Right cardiac atrium (tissue), 5 donors: Measurements from ENCODE around the gene RCOR1. TPM values are rescaled to one million over a fixed set of nuclear protein-coding genes. Genes with fewer than 3 reads are reported as not detected.

ENCODE experiments used
- ATAC-seq, 2 donors: fragments of 200-7000 bp; cut with Tn5 transposase; one replicate each; pipeline versions ENCODE4 v1.8.0 to v1.9.1; 2020; ENCODE audit warnings: moderate library complexity in 2 of 2, mild to moderate bottlenecking in 1 of 2
- DNase-seq, 3 donors: peaks; one replicate each; pipeline ENCODE4 v3.0.0-alpha.2; 2020
- H3K27ac ChIP-seq: one replicate; pipeline ENCODE4 v1.5.1; 2013; ENCODE audit warnings: mild to moderate bottlenecking, low read length, control low read depth, moderate library complexity
- H3K27me3 ChIP-seq: one replicate; pipeline ENCODE4 v1.6.1; 2013; ENCODE audit not compliant: control insufficient read depth, insufficient read depth
- H3K4me1 ChIP-seq: one replicate; pipeline ENCODE4 v1.6.1; 2013; ENCODE audit warnings: low read length; ENCODE audit not compliant: control insufficient read depth, insufficient read depth
- H3K4me3 ChIP-seq: one replicate; pipeline ENCODE4 v1.5.1; 2013; ENCODE audit warnings: low read length, control low read depth
- H3K9me3 ChIP-seq: one replicate; pipeline ENCODE4 v1.6.1; 2013; ENCODE audit warnings: low read length; ENCODE audit not compliant: control insufficient read depth
- WGBS: extraction: QIAGEN DNeasy Blood & Tissue Kit; methylation state at CpG from one replicate; pipeline ENCODE4 v1.1.7; 2013; 5-methylcytosine and 5-hydroxymethylcytosine counted together
- intact Hi-C, 4 donors: fragments of 100-400 bp; cut with DNase I; formaldehyde crosslinking; loops; one replicate each; pipeline versions ENCODE4 v1.11.0 to v1.14.0; 2022 to 2023
- polyA plus RNA-seq: library from polyadenylated mRNA; stranded (reverse); fragments of 200-250 nt; gene quantifications from one replicate; pipeline ENCODE4 v1.2.3, GENCODE V29; 2013
- total RNA-seq, 4 donors: library from RNA; stranded (reverse); fragmentation: NEBNext Ultra II Directional; extraction: Animal tissue kit (Norgen Biotek cat#: 25700); gene quantifications; one replicate each; pipeline ENCODE4 v1.2.1, GENCODE V29; 2021
- donor health status: healthy with polysubstance abuse.
- donor health status: DM: no; HTN: yes; CAD: no.
- donor health status: DM: no; HTN: no; CAD: no.
- donor health status: DM: no; HTN: yes; CAD: no; lungs with severe emphysema.
- donor health status: DM: yes; HTN: yes; CAD: no.

RCOR1 gene
- total and polyA plus RNA-seq, 5 donors: 4.4 to 14.4 (median 13.0) TPM

DNA sequence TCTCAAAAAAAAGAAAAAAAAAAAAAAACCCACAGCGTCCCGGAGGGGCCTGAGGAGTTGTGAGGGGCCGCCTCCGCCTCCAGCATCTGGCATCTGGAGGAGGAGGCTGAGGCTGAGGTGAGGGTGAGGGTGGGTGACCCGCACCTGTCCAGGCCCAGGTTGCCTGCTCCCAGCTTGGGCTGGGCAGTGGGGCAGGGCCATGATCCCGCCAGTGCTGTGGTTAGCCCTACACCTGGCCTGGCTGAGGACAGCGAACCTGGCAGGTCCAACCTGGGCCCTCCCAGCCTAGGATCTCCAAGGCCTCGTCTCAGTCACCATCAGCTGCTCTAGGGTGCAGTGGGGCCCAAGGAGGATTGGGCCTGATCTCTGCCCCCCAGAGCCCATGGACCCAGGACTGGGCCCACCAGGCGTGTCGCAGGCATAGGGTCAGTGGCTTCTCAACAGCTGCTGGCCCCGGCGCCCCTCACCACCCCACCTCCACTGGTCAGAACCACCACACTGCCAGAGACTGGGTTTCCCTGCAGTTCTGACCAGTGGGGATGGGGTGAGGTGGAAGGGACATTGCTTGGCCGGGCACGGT lies 36.3 kb upstream of the RCOR1 start:
- intact Hi-C loops: no loop called here
- H3K27ac ChIP-seq: no peak overlapping the region
- H3K4me3 ChIP-seq: no peak overlapping the region
- DNase-seq (no peak), ATAC-seq (peak in 1 of 2 donors; percentile 6)
- H3K9me3 ChIP-seq: no peaks in the 10 kb centered on the region
- H3K4me1 ChIP-seq: no peaks in the 10 kb centered on the region
- no peaks in the 10 kb centered on the region for H3K27me3 ChIP-seq
- 97% methylated on average over 14 of the region's 14 CpGs for WGBS

DNA sequence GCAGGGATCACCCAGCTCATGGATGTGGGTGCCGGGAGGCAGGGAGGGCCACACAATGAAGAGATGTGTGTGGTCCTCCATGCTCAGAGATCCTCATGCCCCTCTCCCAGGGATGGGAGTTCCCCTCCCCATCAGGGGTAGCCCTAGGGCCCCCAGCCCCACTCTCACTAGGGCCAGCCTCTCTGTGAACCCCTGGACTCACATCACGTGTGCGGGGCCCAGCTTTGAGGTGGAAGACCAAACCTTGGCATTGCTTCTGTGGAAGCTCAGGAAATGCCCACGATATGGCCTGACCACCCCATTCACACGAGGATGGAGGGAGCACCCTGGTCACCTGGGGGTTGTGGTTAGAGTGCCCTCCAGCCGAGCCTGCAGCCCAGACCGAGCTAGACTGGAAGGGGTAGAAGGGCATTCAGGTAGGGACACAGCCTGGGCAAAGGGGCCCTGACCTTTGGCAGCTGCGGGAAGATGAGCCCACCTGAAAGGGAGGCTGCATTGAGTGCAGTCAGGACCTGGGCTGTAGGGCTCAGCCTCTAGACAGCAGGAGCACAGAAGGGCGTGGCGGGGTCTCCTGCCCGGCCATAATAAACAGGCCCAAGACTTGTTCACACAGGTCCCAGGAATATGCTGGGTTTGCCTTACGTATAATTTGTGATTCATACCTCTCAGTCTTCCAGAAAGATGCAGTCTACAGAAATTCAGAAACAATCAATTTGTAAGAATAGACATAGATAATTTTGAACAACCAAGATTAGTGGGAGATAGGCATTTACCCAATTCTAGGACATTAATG lies 34.8 kb upstream of the RCOR1 start:
- intact Hi-C loops: no loop called here

DNA sequence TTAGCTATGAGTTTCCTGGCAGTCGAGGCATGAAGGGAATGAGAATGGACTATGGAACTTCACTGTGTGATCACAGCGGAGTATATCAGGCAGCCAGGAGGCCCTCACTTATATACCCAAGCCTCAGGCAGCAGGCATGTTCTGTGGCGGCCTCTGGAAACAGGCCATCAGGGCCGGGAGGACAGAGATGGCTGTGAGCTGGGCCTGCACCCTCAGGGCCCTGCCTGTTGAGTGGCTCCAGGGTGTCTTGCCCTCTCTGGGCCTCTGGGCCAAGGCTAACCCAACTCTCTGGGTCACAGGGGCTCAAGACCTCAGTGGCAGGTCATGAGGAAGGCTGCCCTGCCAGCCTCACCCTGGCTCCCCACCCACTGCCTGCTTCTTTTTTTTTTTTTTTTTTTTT lies 33.9 kb upstream of the RCOR1 start:
- ATAC-seq (no peak), DNase-seq (peak in 1 of 3 donors; percentile 3)
- H3K9me3 ChIP-seq: no peaks in the 10 kb centered on the region
- no peak overlapping the region for H3K4me3 ChIP-seq
- no peaks in the 10 kb centered on the region for H3K27me3 ChIP-seq
- WGBS: 76% methylated on average over 4 of the region's 4 CpGs
- intact Hi-C loops: no loop called here
- H3K4me1 ChIP-seq: no peaks in the 10 kb centered on the region
- no peak overlapping the region for H3K27ac ChIP-seq

More for the DNA sequence above, 34.8 kb upstream of the RCOR1 start:
- Histone ChIP-seq H3K9me3 (no peaks in the 10 kb centered on the region), H3K4me3 (no peak overlapping the region), H3K27me3 (no peaks in the 10 kb centered on the region), H3K27ac (no peak overlapping the region), H3K4me1 (no peaks in the 10 kb centered on the region)
- WGBS: 88% methylated on average over 12 of the region's 12 CpGs
- DNase-seq (no peak), ATAC-seq (no peak)

DNA sequence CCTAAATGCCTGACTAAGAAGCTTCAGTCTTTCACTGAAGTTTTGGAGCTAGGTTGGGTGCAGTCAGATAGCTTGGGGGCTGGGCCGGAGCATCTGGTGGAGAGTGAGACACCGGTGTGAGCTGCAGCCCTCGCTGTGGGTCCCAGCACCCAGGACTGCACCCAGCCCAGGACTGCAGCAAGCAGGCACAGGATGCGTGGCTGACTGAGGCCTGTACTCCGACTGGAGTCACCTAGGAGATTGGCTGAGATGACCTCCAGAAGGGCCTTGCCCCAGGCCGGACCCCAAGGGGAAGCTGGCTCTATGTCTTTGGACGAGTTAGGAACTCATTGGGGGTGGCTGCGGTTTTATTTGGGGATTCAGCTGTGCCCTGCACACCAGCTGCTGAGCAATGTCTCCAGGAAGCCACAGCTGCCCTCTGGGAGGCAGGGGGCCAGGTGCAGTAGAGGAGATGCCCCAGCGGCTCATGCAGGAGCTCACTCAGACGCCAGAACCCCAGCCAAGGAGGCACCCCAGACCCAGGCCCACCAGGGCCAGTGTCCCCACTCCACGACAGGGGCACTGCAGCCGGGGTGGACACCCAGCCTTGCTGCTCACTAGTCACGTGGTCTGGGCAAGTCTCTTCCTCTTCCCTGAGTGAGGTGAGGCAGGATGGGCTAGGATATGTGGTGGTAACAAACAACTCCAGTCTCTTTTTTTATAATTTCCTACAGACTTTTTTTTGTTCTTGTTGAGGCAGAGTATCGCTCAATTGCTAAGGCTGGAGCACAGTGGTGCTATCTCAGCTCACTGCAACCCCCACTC lies 31.8 kb upstream of the RCOR1 start:
- DNase-seq: peak in 1 of 3 donors; percentile 48
- ATAC-seq: no peak
- Histone ChIP-seq H3K4me1 (no peaks in the 10 kb centered on the region), H3K27ac (no peak overlapping the region), H3K27me3 (no peaks in the 10 kb centered on the region), H3K4me3 (no peak overlapping the region), H3K9me3 (no peaks in the 10 kb centered on the region)
- 80% methylated on average over 14 of the region's 14 CpGs for WGBS
- intact Hi-C loops: no loop called here

DNA sequence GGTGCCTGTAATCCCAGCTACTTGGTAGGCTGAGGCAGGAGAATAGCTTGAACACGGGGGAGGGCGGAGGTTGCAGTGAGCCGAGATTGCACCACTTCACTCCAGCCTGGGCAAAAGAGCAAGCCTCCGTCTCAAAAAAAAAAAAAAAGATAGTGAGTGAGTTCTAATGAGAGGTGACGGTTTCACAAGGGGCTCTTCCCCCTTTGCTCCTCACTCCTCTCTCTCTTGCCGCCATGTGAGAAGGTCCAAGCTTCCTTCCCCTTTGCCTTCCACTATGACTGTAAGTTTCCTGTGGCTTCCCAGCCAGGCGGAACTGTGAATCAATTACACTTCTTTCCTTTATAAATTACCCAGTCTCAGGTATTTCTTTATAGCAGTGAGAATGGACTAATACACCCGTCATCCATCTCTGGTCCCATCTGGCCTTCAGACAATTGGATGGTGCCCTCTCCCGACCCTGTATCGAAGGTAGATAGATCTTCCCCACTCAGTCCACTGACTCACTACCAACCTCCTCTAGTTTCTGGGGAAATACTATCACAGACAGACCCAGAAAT lies 27.0 kb upstream of the RCOR1 start:
- peak in 1 of 3 donors; percentile 45 for DNase-seq
- WGBS: 69% methylated on average over 10 of the region's 10 CpGs

DNA sequence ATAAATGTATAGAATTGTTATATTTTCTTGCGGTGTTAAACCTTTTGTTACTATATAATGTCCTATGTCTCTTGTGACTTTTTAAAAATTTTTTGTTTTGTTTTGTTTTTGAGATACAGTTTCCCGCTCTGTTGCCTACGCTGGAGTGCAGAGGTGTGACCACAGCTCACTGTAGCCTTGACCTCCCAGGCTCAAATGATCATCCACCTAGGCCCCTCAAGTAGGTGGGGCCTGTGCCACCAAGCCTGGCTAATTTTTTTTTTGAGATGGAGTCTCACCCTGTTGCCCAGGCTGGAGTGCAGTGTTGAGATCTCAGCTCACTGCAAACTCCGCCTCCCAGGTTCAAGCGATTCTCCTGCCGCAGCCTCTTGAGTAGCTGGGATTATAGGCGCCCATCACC lies 26.5 kb upstream of the RCOR1 start:
- no peak overlapping the region for H3K27ac ChIP-seq
- whole genome bisulfite sequencing: 94% methylated on average over 7 of the region's 7 CpGs

More for the DNA sequence above, 27.0 kb upstream of the RCOR1 start:
- Histone ChIP-seq H3K27me3 (no peaks in the 10 kb centered on the region), H3K27ac (no peak overlapping the region), H3K4me3 (no peak overlapping the region), H3K9me3 (no peaks in the 10 kb centered on the region), H3K4me1 (no peaks in the 10 kb centered on the region)
- ATAC-seq: peak in 1 of 2 donors; percentile 47
- intact Hi-C loops: no loop called here

DNA sequence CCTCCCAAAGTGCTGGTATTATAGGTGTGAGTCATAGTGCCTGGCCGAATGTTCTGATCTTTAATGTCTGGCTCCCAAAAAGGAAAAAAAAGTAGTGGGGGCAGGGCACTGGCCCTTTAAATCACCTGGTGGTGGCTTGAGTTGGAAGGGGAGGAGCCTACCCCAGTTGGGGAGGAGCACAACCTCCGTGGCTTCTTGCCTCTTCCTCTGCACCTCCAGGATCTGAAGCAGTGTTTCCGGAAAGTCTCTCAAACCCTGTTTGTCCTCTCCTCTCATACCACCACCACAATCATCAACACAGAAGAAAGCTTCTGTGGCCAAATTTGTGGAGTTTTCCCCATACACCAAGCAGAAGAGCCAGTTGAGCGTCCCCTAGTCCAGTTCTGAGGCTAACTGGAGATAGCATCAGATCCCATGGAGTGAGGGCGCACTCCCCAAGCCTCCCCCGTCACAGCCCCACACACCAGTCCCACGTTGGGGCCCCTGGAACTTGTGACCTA lies 24.3 kb upstream of the RCOR1 start:
- no peaks in the 10 kb centered on the region for H3K9me3 ChIP-seq
- H3K27ac ChIP-seq: no peak overlapping the region
- peak in 1 of 2 donors; percentile 41 for ATAC-seq
- no peaks in the 10 kb centered on the region for H3K4me1 ChIP-seq
- 54% methylated on average over 7 of the region's 7 CpGs for WGBS
- H3K27me3 ChIP-seq: no peaks in the 10 kb centered on the region
- intact Hi-C loops: no loop called here
- DNase-seq: no peak
- H3K4me3 ChIP-seq: no peak overlapping the region

More for the DNA sequence above, 26.5 kb upstream of the RCOR1 start:
- ATAC-seq (no peak), DNase-seq (peak in 1 of 3 donors; percentile 5)
- no peaks in the 10 kb centered on the region for H3K9me3 ChIP-seq
- intact Hi-C loops: no loop called here
- H3K27me3 ChIP-seq: no peaks in the 10 kb centered on the region
- no peaks in the 10 kb centered on the region for H3K4me1 ChIP-seq
- H3K4me3 ChIP-seq: no peak overlapping the region

DNA sequence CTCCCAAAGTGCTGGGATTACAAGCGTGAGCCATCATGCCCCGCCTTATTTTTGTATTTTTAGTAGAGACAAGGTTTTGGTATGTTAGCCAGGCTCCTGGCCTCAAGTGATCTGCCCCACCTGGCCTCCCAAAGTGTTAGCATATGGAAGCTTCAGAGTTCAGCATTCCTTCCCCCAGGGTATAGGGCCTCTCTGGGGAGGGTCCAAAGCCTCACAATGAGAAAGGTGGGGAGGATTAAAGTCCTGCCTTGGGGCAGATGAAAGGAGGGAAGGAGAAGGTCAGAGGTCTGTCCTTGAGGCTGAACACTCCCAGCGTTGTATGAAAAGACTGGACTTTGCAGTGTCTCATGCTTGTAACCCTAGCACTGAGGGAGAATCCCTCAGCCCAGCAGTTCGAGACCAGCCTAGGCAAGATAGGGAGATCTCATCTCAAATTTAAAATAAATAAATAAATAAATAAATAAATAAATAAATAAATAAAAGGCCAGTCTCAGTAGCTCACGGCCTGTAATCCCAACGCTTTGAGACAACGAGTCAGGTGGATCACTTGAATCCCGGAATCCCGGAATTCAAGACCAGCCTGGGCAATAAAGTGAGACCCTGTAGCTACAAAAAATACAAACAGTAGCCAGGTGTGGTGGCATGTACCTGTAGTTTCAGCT lies 22.0 kb upstream of the RCOR1 start:
- Histone ChIP-seq H3K4me3 (no peak overlapping the region), H3K27me3 (no peaks in the 10 kb centered on the region), H3K4me1 (no peaks in the 10 kb centered on the region), H3K27ac (no peak overlapping the region), H3K9me3 (no peaks in the 10 kb centered on the region)
- no peak for DNase-seq
- no peak for ATAC-seq
- 95% methylated on average over 9 of the region's 9 CpGs for WGBS
- intact Hi-C loops: no loop called here

DNA sequence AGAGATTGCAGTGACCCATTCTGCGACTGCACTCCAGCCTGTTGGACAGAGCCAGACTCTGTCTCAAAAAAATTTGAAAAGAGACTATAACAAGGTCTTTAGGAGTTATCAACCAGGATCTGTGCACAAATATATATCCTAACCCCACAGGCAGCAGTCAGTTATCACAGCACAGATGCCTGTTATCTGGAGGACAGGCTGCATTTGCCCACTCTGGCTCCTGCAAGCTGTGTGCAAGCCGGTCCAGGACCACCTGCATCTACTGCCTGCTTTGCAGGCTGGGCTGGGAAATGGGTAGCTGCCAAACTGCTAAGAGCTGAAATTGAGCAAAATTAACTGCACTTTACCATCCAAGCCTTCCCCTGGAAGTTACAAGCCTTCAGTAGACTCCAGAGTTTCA lies 21.4 kb upstream of the RCOR1 start:
- no peak overlapping the region for H3K4me3 ChIP-seq
- no peak overlapping the region for H3K27ac ChIP-seq
- WGBS: 78% methylated on average over 2 of the region's 2 CpGs
- H3K27me3 ChIP-seq: no peaks in the 10 kb centered on the region
- DNase-seq (no peak), ATAC-seq (no peak)
- intact Hi-C loops: no loop called here
- no peaks in the 10 kb centered on the region for H3K9me3 ChIP-seq
- H3K4me1 ChIP-seq: no peaks in the 10 kb centered on the region

DNA sequence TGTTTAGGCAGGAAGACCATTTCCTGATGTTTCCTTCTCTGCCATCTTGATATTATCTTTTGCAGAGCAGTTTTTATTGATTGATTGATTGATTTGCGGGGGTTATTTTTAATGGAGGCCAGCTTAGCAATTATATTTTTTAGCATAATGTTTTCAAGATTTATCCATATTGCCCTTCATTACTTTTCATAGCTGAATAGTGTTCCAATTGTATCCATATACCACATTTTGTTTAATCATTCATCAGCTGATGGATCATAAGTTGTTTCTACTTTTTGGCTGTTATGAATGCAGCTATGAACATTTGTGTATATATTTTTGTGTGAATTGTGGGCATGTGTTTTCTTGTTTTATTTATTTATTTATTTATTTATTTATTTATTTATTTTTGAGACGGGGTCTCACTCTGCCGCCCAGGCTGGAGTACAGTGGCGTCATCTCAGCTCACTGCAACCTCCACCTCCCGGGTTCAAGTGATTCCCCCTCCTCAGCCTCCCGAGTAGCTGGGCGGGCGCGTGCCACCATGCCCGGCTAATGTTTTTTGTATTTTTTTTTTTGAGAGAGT lies 20.9 kb upstream of the RCOR1 start:
- H3K9me3 ChIP-seq: no peaks in the 10 kb centered on the region
- no peaks in the 10 kb centered on the region for H3K27me3 ChIP-seq
- no peaks in the 10 kb centered on the region for H3K4me1 ChIP-seq
- no peak overlapping the region for H3K4me3 ChIP-seq
- DNase-seq: no peak
- ATAC-seq: no peak
- intact Hi-C loops: no loop called here
- H3K27ac ChIP-seq: no peak overlapping the region
- 94% methylated on average over 10 of the region's 10 CpGs for WGBS
